Loucy (cell line): ENCODE data around the gene FOXE3.

Experiments used
- H2AFZ ChIP-seq: fragments of 200-600 bp; sonication (generic); 2 replicates; pipeline ENCODE4 v1.6.0; 2016; ENCODE audit warnings: antibody characterized with exemption, mild to moderate bottlenecking, low read length, moderate library complexity
- H3F3A ChIP-seq: fragments of 200-600 bp; 2 replicates; pipeline ENCODE4 v1.6.0; 2016; ENCODE audit warnings: antibody characterized with exemption, low read depth, mild to moderate bottlenecking
- H3K27me3 ChIP-seq: fragments of 200-600 bp; sonication (generic); 2 replicates; pipeline ENCODE4 v1.6.1; 2014; ENCODE audit warnings: low read length, mild to moderate bottlenecking; ENCODE audit not compliant: insufficient read depth, poor library complexity, severe bottlenecking
- H3K36me3 ChIP-seq: fragments of 200-600 bp; sonication (generic); 2 replicates; pipeline ENCODE4 v1.6.1; 2016; ENCODE audit warnings: low read length; ENCODE audit not compliant: insufficient read depth
- H3K4me1 ChIP-seq: fragments of 200-600 bp; sonication (generic); 2 replicates; pipeline ENCODE4 v1.5.1; 2014; ENCODE audit warnings: low read length, mild to moderate bottlenecking; ENCODE audit not compliant: insufficient read depth, poor library complexity, severe bottlenecking
- H3K4me2 ChIP-seq: fragments of 200-600 bp; sonication (generic); 2 replicates; pipeline ENCODE4 v1.6.0; 2014; ENCODE audit warnings: antibody characterized with exemption, low read length, low read depth, mild to moderate bottlenecking; ENCODE audit not compliant: poor library complexity, severe bottlenecking
- H3K4me3 ChIP-seq: fragments of 200-600 bp; sonication (generic); 2 replicates; pipeline ENCODE4 v1.5.1; 2014; ENCODE audit warnings: low read length, mild to moderate bottlenecking, mixed read lengths; ENCODE audit not compliant: poor library complexity, severe bottlenecking
- H3K79me2 ChIP-seq: fragments of 200-600 bp; sonication (generic); 2 replicates; pipeline ENCODE4 v1.6.1; 2014; ENCODE audit warnings: low read length; ENCODE audit not compliant: insufficient read depth
- H3K9ac ChIP-seq: fragments of 200-600 bp; sonication (generic); 2 replicates; pipeline ENCODE4 v1.6.0; 2014; ENCODE audit warnings: mild to moderate bottlenecking, low read depth, low read length, moderate library complexity; ENCODE audit not compliant: poor library complexity, severe bottlenecking
- H3K9me2 ChIP-seq: fragments of 200-600 bp; sonication (generic); replicated peaks from 2 replicates; pipeline ENCODE4 v1.6.1; 2016; ENCODE audit warnings: low read depth, low read length, mixed read lengths
- H3K9me3 ChIP-seq: fragments of 200-600 bp; sonication (generic); 2 replicates; pipeline ENCODE4 v1.6.1; 2014; ENCODE audit warnings: mild to moderate bottlenecking, antibody characterized with exemption, low read length, low read depth; ENCODE audit not compliant: insufficient read depth
- H4K20me1 ChIP-seq: fragments of 200-600 bp; sonication (generic); 2 replicates; pipeline ENCODE4 v1.6.0; 2014; ENCODE audit warnings: antibody characterized with exemption, low read length, mild to moderate bottlenecking; ENCODE audit not compliant: insufficient read depth, poor library complexity, severe bottlenecking
- CTCF ChIP-seq: fragments of 200-600 bp; sonication (generic); conservative IDR thresholded peaks from 2 replicates; pipeline ENCODE4 v1.5.1; 2014; ENCODE audit warnings: mild to moderate bottlenecking, antibody characterized with exemption, low read length
- EZH2phosphoT487 ChIP-seq: fragments of 200-600 bp; IDR thresholded peaks from 2 replicates; pipeline ENCODE4 v1.6.1; 2018; ENCODE audit warnings: antibody characterized with exemption, mild to moderate bottlenecking, moderate library complexity, borderline replicate concordance

FOXE3 gene

GRCh38 chr1:47444562-47445465 lies 28.7 kb downstream of the FOXE3 start:
- Histone ChIP-seq H3K36me3 (no peaks in the 10 kb centered on the region), H3K4me2 (no peak overlapping the region), H3K27me3 (no peaks in the 10 kb centered on the region), H3K4me3 (no peak overlapping the region), H3K9me2 (no peaks in the 10 kb centered on the region), H3F3A (no peaks in the 10 kb centered on the region), H3K4me1 (no peaks in the 10 kb centered on the region), H3K9me3 (no peaks in the 10 kb centered on the region), H3K9ac (no peak overlapping the region), H4K20me1 (no peaks in the 10 kb centered on the region), H2AFZ (no peak overlapping the region), H3K79me2 (no peaks in the 10 kb centered on the region)
- TF ChIP-seq CTCF (no peak), EZH2phosphoT487 (no peak)

DNA sequence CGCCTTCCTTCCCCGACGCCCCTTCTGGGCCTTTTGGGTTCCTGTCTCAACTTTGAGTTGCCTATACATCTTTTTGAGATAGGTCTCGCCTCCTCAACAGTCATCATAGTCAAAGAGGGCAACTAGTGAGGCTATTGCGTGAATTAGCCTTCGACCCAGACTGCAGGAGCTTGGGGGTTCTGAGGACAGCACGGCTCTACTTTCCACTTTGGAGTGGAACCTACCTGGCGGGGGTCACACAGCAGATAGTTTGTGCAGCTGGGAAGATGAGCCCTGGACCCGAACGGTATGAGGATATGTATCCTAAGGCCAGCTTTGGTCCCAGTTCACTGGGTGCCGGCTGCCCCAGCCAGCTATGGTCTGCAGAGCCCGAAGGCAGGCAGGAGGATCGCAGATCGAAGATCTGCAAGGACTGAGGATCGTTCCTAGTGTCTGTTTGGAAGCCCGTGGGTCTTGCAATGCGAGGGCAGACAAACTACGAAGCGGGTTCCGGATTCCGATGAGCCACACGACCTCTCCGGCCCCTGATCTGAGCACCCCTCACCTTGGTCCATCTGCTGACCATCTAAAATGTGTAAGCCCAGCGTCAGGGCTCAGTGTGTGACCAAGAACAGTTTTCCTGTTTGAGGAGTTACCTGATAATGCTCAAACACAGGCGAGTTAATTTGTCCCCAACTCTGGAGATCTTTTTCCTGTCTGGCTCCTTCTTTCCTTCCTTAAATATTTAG lies 29.9 kb downstream of the FOXE3 start:
- H3K36me3 ChIP-seq: no peaks in the 10 kb centered on the region
- H3K9me2 ChIP-seq: no peaks in the 10 kb centered on the region
- no peak overlapping the region for H2AFZ ChIP-seq
- H3K79me2 ChIP-seq: no peaks in the 10 kb centered on the region
- no peaks in the 10 kb centered on the region for H3K9me3 ChIP-seq
- H3K4me3 ChIP-seq: no peak overlapping the region
- H3K4me2 ChIP-seq: no peak overlapping the region
- TF ChIP-seq EZH2phosphoT487 (no peak), CTCF (no peak)
- no peak overlapping the region for H3K9ac ChIP-seq
- no peaks in the 10 kb centered on the region for H3F3A ChIP-seq
- H3K4me1 ChIP-seq: no peaks in the 10 kb centered on the region
- H4K20me1 ChIP-seq: no peaks in the 10 kb centered on the region
- H3K27me3 ChIP-seq: no peaks in the 10 kb centered on the region

GRCh38 chr1:47448462-47449222 lies 32.6 kb downstream of the FOXE3 start:
- Histone ChIP-seq H3K9me3 (no peaks in the 10 kb centered on the region), H3K27me3 (no peaks in the 10 kb centered on the region), H3F3A (no peaks in the 10 kb centered on the region), H3K79me2 (no peaks in the 10 kb centered on the region), H3K4me3 (no peak overlapping the region), H2AFZ (no peak overlapping the region), H4K20me1 (no peaks in the 10 kb centered on the region), H3K36me3 (no peaks in the 10 kb centered on the region), H3K9ac (no peak overlapping the region), H3K4me1 (no peaks in the 10 kb centered on the region), H3K4me2 (no peak overlapping the region), H3K9me2 (no peaks in the 10 kb centered on the region)
- TF ChIP-seq CTCF: no peak
- no peak for TF ChIP-seq EZH2phosphoT487
